Superior temporal gyrus (tissue), 1 donor: ENCODE results near the gene TSNAXIP1.
"Not testable (repeated sequence)": the region's sequence is repeated elsewhere in the genome, so short reads cannot be mapped to it uniquely, and the experiment has no call there.

ENCODE experiments used
- DNase-seq: peaks from one replicate; pipeline ENCODE4 v3.0.0-alpha.2; 2016; ENCODE audit errors: extremely low spot score

The TSNAXIP1 gene

DNA sequence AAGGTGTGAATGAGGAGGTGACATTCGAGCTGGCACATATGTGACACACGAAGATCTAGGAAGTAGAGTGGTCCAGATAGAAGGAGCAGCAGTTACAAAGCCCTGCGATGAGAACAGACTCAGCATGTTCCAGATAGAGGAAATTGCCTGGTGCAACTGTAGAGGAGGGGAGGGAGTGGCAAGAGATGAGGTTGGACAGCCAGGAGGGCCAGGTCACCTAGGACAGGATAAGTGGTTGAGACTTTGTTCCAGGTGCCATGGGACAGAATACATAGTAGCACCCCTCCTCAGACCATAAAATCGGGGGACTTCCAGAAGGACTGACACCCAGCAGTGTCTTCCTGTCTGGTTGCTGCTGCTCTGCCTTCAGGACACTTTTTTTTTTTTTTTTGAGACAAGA lies 51.8 kb downstream of the TSNAXIP1 start:
- DNase-seq, result no peak

DNA sequence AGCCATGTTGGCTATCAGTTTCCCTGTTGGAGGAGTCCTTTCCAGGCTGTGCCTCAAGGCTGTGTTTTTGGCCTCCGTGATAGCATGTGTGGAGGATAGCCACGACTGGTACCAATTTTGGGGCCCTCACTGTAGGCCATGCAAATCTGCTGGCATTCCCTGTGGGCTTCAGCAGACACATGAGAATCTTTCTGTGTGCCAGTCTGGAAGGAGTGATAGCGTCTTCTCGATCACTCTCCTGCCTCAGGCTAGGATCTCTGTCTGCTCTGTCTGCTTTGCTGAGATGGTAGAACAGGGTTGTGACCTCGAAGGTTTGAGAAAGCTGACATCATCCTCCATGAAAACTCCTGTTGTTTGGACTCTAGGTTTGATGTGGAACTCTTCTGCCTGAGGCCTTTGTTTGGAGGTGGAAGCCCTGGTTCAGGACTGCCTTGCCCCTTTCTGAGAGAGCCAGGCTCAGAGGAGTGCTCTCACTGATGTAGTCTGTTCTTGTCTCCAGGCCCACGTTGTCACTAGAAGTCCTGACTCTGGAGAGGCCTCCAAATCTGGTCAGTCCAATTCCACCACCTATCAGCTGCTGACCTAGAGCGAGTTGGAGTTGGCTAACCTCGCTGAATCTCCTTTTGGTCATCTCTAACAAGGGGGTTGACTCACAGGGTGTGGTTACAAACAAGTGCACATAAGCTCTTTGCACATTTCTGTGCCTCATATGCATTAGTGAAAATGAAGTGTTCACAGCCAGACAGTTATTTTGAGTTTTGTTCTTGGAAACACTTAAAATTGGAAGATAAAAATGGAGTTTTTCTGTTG lies 54.1 kb downstream of the TSNAXIP1 start:
- DNase-seq, result no peak

DNA sequence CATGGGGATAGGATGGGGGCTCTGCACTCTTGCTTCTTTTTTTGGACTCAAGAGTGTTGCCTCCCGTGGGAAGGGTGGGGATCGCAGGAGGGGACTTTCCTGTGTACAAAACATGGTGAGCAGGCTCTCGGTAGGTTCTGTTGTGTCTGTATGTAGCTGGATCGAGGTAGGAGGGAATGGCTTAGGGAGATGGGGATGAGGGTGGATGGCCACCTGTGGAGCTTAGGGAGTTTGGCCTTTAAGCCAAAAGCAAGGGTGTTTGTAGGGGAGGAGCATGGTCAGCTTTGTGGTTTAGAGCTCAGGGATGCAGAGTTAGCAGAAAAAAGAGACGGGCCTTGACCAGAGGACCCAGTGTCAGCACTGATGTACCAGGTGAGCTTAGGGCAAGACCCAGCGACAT lies 55.2 kb downstream of the TSNAXIP1 start:
- no peak for DNase-seq

DNA sequence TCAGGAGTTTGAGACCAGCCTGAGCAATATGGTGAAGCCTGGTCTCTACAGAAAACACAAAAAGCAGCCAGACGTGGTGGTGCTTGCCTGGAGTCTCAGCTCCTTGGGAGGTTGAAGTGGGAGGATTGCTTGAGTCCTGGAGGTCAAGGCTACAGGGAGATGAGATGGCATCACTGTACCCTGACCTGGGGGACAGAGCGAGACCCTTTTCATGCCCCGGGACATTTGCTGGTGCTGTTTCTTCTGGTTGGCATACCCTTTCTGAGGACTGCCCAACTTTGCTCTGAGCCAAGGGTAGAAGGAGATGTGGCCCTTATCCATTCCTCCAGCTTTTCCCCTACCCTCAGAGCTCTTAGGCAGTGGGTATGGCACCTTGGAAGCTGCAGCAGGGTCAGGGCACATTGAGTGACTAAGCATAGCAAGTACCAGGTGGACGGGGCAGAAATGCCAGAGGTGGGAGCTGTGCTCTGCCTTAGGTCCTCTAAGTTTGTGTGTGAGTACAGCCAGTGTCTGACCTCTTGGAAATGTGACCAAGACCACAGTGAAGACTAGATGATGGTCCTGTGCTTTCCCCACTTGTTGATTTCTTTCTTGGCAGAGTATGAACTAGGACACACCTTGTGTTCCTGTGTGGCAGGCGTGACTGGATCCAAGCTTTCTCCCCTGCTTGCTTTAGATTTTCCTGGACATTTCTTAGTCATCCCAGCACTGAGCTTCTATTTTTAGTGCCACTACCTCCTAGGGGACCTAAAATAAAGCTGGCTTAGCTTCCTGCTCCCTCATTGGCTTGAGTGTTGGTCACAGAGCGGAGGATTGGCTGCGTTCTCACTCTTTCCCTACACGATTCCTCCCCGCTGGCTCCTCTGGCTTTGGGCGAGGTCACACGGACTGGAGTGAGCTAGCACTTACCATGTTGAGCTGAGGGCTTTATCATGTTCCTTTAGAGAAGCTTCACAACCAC lies 56.2 kb downstream of the TSNAXIP1 start:
- DNase-seq, result peak; percentile 67

DNA sequence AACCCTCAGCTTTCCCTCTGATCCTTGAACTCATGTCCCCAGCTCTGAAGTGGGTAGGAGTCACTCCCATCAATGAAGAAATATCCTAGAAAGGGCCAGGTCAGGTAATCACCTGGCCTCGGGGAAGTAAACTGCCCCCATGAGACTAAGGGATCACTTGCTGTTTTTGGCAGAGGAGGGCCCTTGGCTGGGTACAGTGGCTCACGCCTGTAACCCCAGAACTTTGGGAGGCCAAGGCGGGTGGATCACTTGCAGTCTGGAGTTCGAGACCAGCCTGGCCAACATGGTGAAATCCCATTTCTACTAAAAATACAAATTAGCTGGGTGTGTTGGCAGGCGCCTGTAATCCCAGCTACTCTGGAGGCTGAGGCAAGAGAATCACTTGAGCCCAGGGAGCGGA lies 57.4 kb downstream of the TSNAXIP1 start:
- DNase-seq, result not testable (repeated sequence)

DNA sequence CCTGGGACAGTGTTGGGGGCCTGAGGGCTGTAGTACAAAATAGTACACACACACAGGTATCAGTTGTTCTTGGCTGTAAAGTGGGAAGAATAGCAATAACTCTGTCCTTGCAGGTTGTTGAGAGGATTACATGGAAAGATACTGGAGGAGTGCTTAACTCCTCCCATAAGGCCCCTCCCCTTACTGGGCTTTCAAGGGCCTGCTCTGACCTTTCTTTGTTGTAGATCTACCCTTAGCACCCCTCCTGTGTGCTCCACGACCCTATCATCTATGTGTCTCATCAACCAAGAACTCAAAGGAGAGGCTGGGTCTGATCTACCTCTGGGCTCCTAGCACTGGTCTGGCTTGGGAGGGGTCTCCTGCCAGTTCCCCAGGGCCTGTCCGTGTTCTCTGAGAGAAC lies 57.9 kb downstream of the TSNAXIP1 start:
- DNase-seq, result no peak

DNA sequence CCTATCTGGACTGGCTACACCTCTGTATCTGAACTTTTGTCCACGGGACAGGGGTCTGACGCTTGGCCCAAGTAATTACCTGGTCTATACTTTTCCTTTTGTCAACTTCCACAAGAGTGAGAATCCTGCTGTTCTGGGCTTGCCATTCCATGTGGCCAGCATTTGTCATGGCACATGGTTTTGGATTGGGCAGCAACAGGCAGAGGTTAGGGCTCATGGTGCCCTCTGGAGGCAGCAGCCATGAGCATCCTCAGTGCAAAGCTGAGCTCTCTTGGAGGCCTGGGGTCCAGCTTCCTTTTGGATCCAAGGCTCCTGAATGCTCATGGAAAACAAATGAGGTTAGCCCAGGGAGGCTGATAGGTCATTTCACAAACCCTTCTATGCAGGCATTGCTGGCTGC lies 58.6 kb downstream of the TSNAXIP1 start:
- DNase-seq, result no peak

DNA sequence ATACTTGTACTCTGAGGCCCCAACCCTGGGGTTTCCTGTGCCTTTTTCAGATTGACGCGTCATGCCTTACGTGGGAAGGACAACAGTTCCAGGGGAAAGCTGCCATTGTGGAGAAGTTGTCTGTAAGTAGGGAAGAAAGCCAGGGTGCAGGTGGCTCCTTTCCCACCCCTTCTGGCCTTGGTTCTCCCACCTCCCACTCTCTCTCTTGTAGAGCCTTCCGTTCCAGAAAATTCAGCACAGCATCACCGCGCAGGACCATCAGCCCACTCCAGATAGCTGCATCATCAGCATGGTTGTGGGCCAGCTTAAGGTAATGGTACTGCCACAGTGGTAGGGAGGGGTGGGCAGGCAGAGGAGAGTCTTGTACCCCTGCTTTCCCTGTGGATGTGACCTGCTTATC lies 61.6 kb downstream of the TSNAXIP1 start:
- DNase-seq, result no peak

DNA sequence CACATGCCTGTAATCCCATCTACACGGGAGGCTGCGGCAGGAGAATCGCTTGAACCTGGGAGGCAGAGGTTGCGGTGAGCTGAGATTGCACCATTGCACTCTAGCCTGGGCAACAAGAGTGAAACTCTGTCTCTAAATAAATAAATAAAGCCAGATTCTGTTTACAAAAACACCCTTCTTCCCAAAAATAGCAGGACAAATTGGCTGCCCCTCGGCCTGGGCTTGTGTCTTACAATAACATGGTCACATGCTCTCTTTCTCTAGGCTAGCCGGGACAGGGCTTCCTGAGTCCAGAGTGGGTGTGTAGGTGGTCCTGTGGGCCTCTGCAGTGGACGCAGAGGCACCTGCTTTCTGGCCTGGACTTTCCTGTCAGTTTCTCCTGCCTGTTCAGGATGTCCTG lies 63.0 kb downstream of the TSNAXIP1 start:
- no peak for DNase-seq

DNA sequence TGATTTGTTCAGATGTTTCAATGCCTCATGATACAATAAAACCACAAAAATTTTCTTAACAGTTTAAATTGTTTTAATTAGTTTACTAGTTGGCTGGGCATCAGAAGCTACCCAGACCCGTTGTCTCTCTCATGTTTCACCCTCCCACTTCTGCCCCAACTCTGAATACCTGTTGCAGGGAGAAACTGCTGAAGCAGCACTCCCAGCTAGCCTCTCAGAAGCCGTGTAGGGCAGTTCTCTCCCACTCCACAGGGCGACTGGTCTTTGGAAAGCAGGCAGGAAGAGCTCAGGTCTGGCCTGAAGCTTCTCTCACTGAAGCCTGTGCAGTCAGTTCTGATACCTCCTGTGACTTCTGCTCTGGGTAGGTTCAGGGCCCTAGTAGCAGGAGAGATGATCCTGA lies 64.6 kb downstream of the TSNAXIP1 start:
- DNase-seq, result no peak

DNA sequence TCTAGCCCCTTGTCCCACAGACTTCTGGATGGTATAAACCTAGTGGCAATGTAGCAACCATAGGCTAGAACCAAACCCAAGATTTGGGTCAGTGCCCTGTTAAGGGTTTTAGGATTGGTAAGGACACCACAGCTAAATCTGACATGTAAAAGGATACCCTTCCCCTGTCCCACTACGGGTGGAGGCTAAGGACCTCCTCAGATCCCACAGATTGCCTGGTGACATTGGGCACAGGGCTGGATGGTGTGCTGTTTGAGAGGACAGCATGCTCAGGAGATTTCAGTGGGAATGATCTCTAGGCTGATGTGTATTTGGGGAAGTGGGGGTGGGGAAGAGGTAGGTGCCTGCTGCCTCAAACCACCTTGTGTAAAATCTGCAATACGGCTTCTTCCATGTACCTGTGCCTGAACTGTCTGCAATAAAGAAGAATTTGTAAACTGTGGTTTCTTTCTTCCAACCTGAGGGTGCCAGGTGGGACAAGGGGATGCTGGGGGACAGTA lies 65.5 kb downstream of the TSNAXIP1 start:
- no peak for DNase-seq

DNA sequence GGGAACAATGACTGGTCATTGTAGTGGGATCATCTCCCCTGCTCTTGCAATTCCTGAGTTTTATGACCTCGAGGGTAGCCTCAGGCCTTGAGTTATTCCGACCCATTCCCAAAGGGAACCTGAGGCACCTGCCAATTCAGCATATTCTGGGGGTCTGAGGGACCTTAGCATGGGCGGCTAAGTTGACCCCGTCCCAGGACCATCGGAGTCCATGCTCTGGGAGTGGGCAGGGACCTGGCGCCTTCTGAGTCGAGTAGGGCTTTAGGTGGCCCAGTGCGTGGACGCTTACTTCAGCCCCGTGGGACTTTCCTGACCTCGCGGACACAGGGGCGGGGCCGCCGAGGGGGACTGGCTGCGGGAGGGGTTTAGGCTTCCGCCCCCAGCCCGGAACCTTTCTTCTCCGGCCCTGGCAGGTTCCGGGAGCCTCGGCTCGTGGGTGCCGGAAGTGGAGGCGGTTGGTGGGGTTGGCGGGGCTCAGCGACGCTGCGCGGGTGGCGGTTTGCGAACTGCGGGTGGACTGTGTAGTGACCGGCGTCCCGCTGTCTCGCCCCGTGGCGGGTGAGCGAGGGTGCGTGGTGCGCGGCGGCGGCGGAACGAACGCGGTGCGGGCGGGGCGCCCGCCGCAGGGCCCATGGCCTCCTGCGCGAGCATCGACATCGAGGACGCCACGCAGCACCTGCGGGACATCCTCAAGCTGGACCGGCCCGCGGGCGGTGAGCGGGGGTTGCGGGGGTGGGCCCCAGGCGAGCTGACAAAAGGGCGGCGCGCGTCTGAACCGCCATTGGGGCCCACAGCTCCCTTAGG lies 66.1 kb downstream of the TSNAXIP1 start, which contains the start of gene EDC4:
EDC4 (plus strand) TSS at position 422 of the 804 bp plus-strand sequence; CDS start at position 632, 210 bp downstream.
- DNase-seq, result peak; percentile 79

DNA sequence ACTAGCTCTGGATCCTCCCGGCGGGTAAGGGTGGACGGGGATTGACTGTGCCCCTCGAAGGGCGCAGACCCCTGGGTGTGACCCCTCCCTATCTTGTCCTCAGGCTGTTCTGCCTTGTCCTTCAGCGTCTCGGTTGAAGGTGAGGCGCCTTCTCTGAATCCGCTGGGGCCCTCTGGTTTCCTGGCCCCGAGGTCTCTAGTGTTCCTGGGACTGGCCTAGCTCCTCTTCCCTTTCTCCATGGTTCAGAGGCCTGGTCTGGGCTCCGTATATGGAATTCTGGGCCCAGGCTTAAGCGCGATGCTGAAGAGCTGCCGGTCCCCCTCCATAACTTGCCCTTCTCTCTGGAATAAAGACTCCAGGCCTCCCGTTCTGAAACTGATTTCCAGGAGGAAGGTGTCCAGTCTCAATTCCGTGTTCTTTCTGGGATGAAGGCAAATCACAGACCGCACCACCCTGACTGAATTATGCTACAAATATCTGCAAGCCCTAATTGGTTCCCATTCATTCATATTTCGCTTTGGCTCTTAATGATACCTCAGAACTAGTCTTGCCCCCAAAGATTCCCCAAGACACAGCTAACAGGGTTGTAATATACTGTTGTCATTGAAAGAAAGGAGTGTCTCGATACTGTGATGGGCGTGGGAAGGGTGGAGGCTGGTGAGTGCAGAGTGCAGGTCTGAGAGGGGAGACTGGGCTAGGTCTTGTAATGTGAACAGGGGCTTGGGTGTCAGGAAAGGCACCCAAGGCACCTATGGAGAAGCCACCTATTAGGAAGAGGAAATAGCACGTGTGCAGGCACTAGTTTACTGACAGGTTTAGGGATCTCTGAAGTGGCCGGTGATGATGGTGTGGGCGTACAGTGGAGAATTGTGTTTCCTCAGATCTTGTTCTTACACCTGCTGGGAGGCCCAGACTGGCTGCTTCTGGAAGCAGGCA lies 67.0 kb downstream of the TSNAXIP1 start:
- peak; percentile 27 for DNase-seq

DNA sequence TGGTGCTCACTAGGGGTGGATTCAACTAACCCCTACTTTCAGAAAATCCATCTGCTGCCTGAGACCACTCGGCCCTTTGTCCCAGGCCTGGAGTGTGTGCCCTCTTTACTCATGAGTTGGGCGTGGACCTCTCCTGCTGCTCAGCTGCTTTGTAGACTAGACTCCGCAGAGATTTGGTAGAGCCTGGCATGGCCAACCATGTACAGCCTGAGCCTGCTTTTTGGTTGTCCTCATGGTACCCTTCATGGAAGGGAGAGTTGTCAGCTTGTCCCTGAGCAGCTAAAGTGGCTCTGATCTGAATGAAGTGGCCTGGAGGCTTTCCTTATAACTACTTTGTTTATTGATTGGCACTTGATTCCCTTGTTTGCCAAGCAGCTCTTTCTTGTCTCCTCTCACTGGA lies 67.7 kb downstream of the TSNAXIP1 start:
- no peak for DNase-seq

DNA sequence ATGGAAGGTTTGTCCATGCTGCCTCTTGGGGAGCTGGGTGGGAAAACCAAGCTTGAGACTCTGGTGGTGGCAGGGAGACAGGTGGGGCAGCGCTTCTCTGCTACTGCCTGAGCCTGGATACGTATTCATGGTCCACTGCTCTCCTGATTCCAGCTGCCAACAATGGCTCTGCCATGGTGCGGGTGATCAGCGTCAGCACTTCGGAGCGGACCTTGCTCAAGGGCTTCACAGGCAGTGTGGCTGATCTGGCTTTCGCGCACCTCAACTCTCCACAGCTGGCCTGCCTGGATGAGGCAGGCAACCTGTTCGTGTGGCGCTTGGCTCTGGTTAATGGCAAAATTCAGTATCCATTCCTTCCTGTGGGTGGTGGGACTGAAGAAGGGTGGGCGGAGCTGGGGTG lies 70.4 kb downstream of the TSNAXIP1 start:
- DNase-seq, result no peak
